Colonic mucosa (tissue), 4 donors: ENCODE results near the gene DAPP1. TPM values are rescaled to one million over a fixed set of nuclear protein-coding genes. Genes with fewer than 3 reads are reported as not detected.

Source experiments
- DNase-seq: peaks from one replicate; pipeline ENCODE4 v3.0.0-alpha.2; 2020
- H3K27ac ChIP-seq: fragments of 200-600 bp; one replicate; pipeline ENCODE4 v1.8.0; 2021
- H3K27me3 ChIP-seq: fragments of 200-600 bp; one replicate; pipeline ENCODE4 v1.8.0; 2021
- H3K36me3 ChIP-seq: fragments of 200-600 bp; one replicate; pipeline ENCODE4 v1.8.0; 2021
- H3K4me1 ChIP-seq: fragments of 200-600 bp; one replicate; pipeline ENCODE4 v1.8.0; 2021; ENCODE audit warnings: mild to moderate bottlenecking
- H3K4me3 ChIP-seq: fragments of 200-600 bp; one replicate; pipeline ENCODE4 v1.8.0; 2021
- H3K9ac ChIP-seq, 2 donors: one replicate each; pipeline ENCODE4 v1.7.0; 2013; ENCODE audit warnings: control low read depth in 2 of 2, low read depth in 2 of 2, low read length in 2 of 2
- H3K9me3 ChIP-seq: fragments of 200-600 bp; one replicate; pipeline ENCODE4 v1.8.0; 2021
- CTCF ChIP-seq: fragments of 200-600 bp; IDR thresholded peaks from one replicate; pipeline ENCODE4 v1.8.0; 2022; ENCODE audit warnings: antibody characterized with exemption, mild to moderate bottlenecking
- intact Hi-C: fragments of 100-400 bp; cut with DNase I; formaldehyde crosslinking; loops from one replicate; pipeline ENCODE4 v1.14.1; 2022
- total RNA-seq, 2 donors: library from RNA; stranded (reverse); fragmentation: NEBNext Ultra II Directional in 1 of 2; extraction: Animal tissue kit (Norgen Biotek cat#: 25700) in 1 of 2; gene quantifications; one replicate each; pipeline ENCODE4 v1.2.1, GENCODE V29; 2021
- donor health status: healthy.
- donor health status: DM: no; HTN: no; CAD: no.
- donor health status: DM: no; HTN: no; CAD: no.

The DAPP1 gene
- total RNA-seq, 2 donors from 2014 or later, result 3.6 to 5.0 TPM

- Histone ChIP-seq H3K27ac (no peak overlapping the region), H3K27me3 (no peaks in the 10 kb centered on the region), H3K9me3 (no peaks in the 10 kb centered on the region), H3K4me3 (no peak overlapping the region), H3K4me1 (no peaks in the 10 kb centered on the region), H3K9ac (no peak overlapping the region), H3K36me3 (no peaks in the 10 kb centered on the region)
- TF ChIP-seq CTCF, result no peak
- DNase-seq, result no peak
- intact Hi-C loops, result no loop called here
These were observed 16.2 kb upstream of the DAPP1 start for GRCh38 chr4:99800332-99801004.

- Histone ChIP-seq H3K4me1 (no peaks in the 10 kb centered on the region), H3K36me3 (no peaks in the 10 kb centered on the region), H3K4me3 (no peak overlapping the region), H3K9ac (no peak overlapping the region), H3K9me3 (no peaks in the 10 kb centered on the region), H3K27me3 (no peaks in the 10 kb centered on the region), H3K27ac (no peak overlapping the region)
- intact Hi-C loops, result no loop called here
- DNase-seq, result no peak
- TF ChIP-seq CTCF, result no peak
These were observed 15.5 kb upstream of the DAPP1 start for GRCh38 chr4:99801005-99801699.

GRCh38 chr4:99803566-99804101, 13.0 kb upstream of the DAPP1 start:
- H3K9ac ChIP-seq, result no peak overlapping the region
- no peaks in the 10 kb centered on the region for H3K36me3 ChIP-seq
- no peak overlapping the region for H3K27ac ChIP-seq
- TF ChIP-seq CTCF, result no peak
- no peaks in the 10 kb centered on the region for H3K9me3 ChIP-seq
- intact Hi-C loops, result no loop called here
- H3K4me1 ChIP-seq, result no peaks in the 10 kb centered on the region
- no peaks in the 10 kb centered on the region for H3K27me3 ChIP-seq
- DNase-seq, result no peak
- no peak overlapping the region for H3K4me3 ChIP-seq

GRCh38 chr4:99806545-99806944, 10.1 kb upstream of the DAPP1 start:
- no peak for TF ChIP-seq CTCF
- no peaks in the 10 kb centered on the region for H3K27me3 ChIP-seq
- no peak overlapping the region for H3K4me3 ChIP-seq

GRCh38 chr4:99807666-99808065, 9.0 kb upstream of the DAPP1 start:
- intact Hi-C loops, result loop anchor here (2.0 kb wide), 1 partner anchor 247 kb away; no protein-coding TSS in a partner anchor

More at GRCh38 chr4:99806545-99806944, 10.1 kb upstream of the DAPP1 start:
- intact Hi-C loops, result no loop called here
- Histone ChIP-seq H3K9ac (no peak overlapping the region), H3K36me3 (no peaks in the 10 kb centered on the region), H3K9me3 (no peaks in the 10 kb centered on the region), H3K4me1 (no peaks in the 10 kb centered on the region), H3K27ac (no peak overlapping the region)
- DNase-seq, result no peak

More at GRCh38 chr4:99807666-99808065, 9.0 kb upstream of the DAPP1 start:
- DNase-seq, result no peak
- TF ChIP-seq CTCF, result no peak
- no peaks in the 10 kb centered on the region for H3K27me3 ChIP-seq
- no peak overlapping the region for H3K27ac ChIP-seq
- no peak overlapping the region for H3K9ac ChIP-seq
- no peaks in the 10 kb centered on the region for H3K9me3 ChIP-seq
- H3K4me1 ChIP-seq, result no peaks in the 10 kb centered on the region
- H3K4me3 ChIP-seq, result no peak overlapping the region
- no peaks in the 10 kb centered on the region for H3K36me3 ChIP-seq
